SK-N-SH (cell line): ENCODE results near the gene OR10R2. TPM values are rescaled to one million over a fixed set of nuclear protein-coding genes. Genes with fewer than 3 reads are reported as not detected.

Source experiments
- CTCF ChIA-PET: fragments of 300-600, 350-600 bp; formaldehyde crosslinking; extraction: SDS; loops from one replicate; lab custom pipeline; 2021; lab: Yijun Ruan, JAX
- POLR2A ChIA-PET: fragments of 350-600 bp; sonication (Branson Sonifier 250); formaldehyde crosslinking; extraction: SDS; loops from one replicate; lab custom pipeline; 2020; ENCODE audit warnings: antibody characterized with exemption, inconsistent platforms; lab: Yijun Ruan, JAX
- DNase-seq: peaks from one replicate; pipeline ENCODE4 v3.0.0; 2012
- H2AFZ ChIP-seq: fragments of 200-600 bp; sonication (generic); 2 replicates; pipeline ENCODE4 v1.8.1; 2016; ENCODE audit warnings: antibody characterized with exemption, mild to moderate bottlenecking, low read depth
- H3F3A ChIP-seq: fragments of 200-600 bp; sonication (generic); replicated peaks from 2 replicates; pipeline ENCODE3; 2016; ENCODE audit warnings: antibody characterized with exemption, mild to moderate bottlenecking; ENCODE audit not compliant: insufficient read depth
- H3K27ac ChIP-seq, 2 experiments: fragments of 200-500 bp in 1 of 2; fragments of 200-600 bp in 1 of 2; sonication (Bioruptor generic) in 1 of 2; sonication (generic), shearing (Covaris generic) in 1 of 2; 2 replicates each; pipeline versions ENCODE4 v1.5.1 to v1.6.1; 2014 to 2016; ENCODE audit warnings: low read depth in 2 of 2, inconsistent platforms in 1 of 2, low read length in 1 of 2, mild to moderate bottlenecking in 1 of 2, mixed read lengths in 1 of 2
- H3K27me3 ChIP-seq: fragments of 200-600 bp; sonication (generic), shearing (Covaris generic); 2 replicates; pipeline ENCODE4 v1.6.1; 2016; ENCODE audit warnings: mixed run types; ENCODE audit not compliant: insufficient read depth
- H3K36me3 ChIP-seq, 2 experiments: fragments of 200-500 bp in 1 of 2; fragments of 200-600 bp in 1 of 2; sonication (Bioruptor generic) in 1 of 2; sonication (generic) in 1 of 2; replicated peaks in 1 of 2; 2 replicates each; pipeline versions ENCODE3 to v1.5.1; 2014 to 2016; ENCODE audit warnings: low read length in 1 of 2, mild to moderate bottlenecking in 1 of 2; ENCODE audit not compliant: insufficient read depth in 2 of 2, control insufficient read depth in 1 of 2
- H3K4me1 ChIP-seq, 2 experiments: fragments of 200-500 bp in 1 of 2; fragments of 200-600 bp in 1 of 2; sonication (Bioruptor generic) in 1 of 2; sonication (generic), shearing (Covaris generic) in 1 of 2; 2 replicates each; pipeline versions ENCODE4 v1.5.1 to v1.6.1; 2014 to 2016; ENCODE audit warnings: low read depth in 1 of 2, low read length in 1 of 2, mixed run types in 1 of 2; ENCODE audit not compliant: insufficient read depth in 2 of 2, control insufficient read depth in 1 of 2
- H3K4me2 ChIP-seq: fragments of 200-600 bp; sonication (generic), shearing (Covaris generic); 2 replicates; pipeline ENCODE4 v1.6.1; 2017; ENCODE audit warnings: mixed run types
- H3K4me3 ChIP-seq, 2 experiments: fragments of 200-500 bp in 1 of 2; fragments of 200-600 bp in 1 of 2; sonication (Bioruptor generic) in 1 of 2; sonication (generic), shearing (Covaris generic) in 1 of 2; 2 replicates each; pipeline versions ENCODE4 v1.5.1 to v1.8.1; 2014 to 2016; ENCODE audit warnings: low read depth in 2 of 2, inconsistent platforms in 1 of 2, low read length in 1 of 2, mild to moderate bottlenecking in 1 of 2, mixed read lengths in 1 of 2, moderate library complexity in 1 of 2
- H3K79me2 ChIP-seq: fragments of 200-600 bp; sonication (generic); 2 replicates; pipeline ENCODE4 v1.8.1; 2017; ENCODE audit warnings: mild to moderate bottlenecking; ENCODE audit not compliant: insufficient read depth
- H3K9ac ChIP-seq: fragments of 200-600 bp; sonication (generic); 2 replicates; pipeline ENCODE4 v1.6.1; 2017; ENCODE audit warnings: mixed run types
- H3K9me2 ChIP-seq: fragments of 200-600 bp; sonication (generic); 2 replicates; pipeline ENCODE4 v1.6.1; 2017; ENCODE audit warnings: mixed run types
- H3K9me3 ChIP-seq: fragments of 200-600 bp; sonication (generic); 2 replicates; pipeline ENCODE4 v1.6.1; 2017; ENCODE audit warnings: mixed run types, mild to moderate bottlenecking, moderate library complexity
- H4K20me1 ChIP-seq: fragments of 200-600 bp; sonication (generic); 2 replicates; pipeline ENCODE4 v1.6.1; 2017; ENCODE audit warnings: mild to moderate bottlenecking, mixed run types; ENCODE audit not compliant: insufficient read depth
- GATA2 ChIP-seq: sonication (generic); formaldehyde crosslinking; IDR thresholded peaks from 2 replicates; pipeline ENCODE4 v1.5.0; 2020; ENCODE audit warnings: mild to moderate bottlenecking, missing genetic modification reagents
- RAD21 ChIP-seq: IDR thresholded peaks from 2 replicates; pipeline ENCODE4 v1.6.1; 2012; ENCODE audit warnings: mild to moderate bottlenecking, low read length
- SMC3 ChIP-seq: IDR thresholded peaks from 2 replicates; pipeline ENCODE4 v1.6.1; 2012; ENCODE audit warnings: low read depth, low read length, improper control_type of control experiment
- TAF1 ChIP-seq: IDR thresholded peaks from 2 replicates; pipeline ENCODE4 v1.6.1; 2012; ENCODE audit warnings: low read depth, mild to moderate bottlenecking, low read length, moderate library complexity, borderline replicate concordance
- YY1 ChIP-seq: IDR thresholded peaks from 2 replicates; pipeline ENCODE4 v1.4.0; 2012; ENCODE audit warnings: low read depth, mild to moderate bottlenecking
- WGBS: methylation state at CpG from one replicate; pipeline ENCODE4 v1.1.6; 2017; ENCODE audit warnings: low lambda C conversion rate; 5-methylcytosine and 5-hydroxymethylcytosine counted together
- polyA plus RNA-seq, 3 experiments: library from polyadenylated mRNA; depleted of rRNA; stranded (reverse); fragments of >200 nt; gene quantifications; 2 replicates each; pipeline ENCODE4 v1.2.3, GENCODE V29; 2012
- TF ChIP-seq, protein P1 (sequence below): fragments of 200-600 bp; sonication (generic); IDR thresholded peaks from 2 replicates; pipeline ENCODE4 v1.6.1; 2017; ENCODE audit warnings: antibody characterized with exemption, mild to moderate bottlenecking, moderate library complexity

Gene OR10R2
- polyA plus RNA-seq, 1 of the 3 experiments (the other 2 are of a cell fraction): not detected

DNA sequence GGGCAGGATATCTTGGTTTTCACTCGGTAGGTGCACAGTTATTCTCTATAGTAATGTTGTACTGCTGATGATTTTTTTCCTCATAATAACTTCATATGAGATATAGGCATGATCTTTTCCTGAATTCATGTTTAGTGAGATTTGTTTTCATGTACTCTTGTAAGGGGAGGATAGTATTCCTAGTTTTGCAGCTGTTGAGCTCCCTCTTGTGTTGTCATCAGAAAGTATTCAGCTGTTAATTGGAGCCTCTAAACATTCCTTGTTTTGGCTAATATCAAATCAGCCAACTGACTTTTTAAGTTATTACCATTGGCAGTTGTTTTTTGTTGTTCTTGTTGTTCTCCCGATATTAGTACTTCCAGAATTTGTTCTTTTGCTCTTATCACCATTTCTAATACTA is 24.4 kb downstream of the OR10R2 start:
- H3K79me2 ChIP-seq: no peaks in the 10 kb centered on the region
- POLR2A ChIA-PET: no interaction called here
- no peak for TF ChIP-seq YY1
- TF ChIP-seq TAF1: no peak
- TF ChIP-seq, protein P1, sequence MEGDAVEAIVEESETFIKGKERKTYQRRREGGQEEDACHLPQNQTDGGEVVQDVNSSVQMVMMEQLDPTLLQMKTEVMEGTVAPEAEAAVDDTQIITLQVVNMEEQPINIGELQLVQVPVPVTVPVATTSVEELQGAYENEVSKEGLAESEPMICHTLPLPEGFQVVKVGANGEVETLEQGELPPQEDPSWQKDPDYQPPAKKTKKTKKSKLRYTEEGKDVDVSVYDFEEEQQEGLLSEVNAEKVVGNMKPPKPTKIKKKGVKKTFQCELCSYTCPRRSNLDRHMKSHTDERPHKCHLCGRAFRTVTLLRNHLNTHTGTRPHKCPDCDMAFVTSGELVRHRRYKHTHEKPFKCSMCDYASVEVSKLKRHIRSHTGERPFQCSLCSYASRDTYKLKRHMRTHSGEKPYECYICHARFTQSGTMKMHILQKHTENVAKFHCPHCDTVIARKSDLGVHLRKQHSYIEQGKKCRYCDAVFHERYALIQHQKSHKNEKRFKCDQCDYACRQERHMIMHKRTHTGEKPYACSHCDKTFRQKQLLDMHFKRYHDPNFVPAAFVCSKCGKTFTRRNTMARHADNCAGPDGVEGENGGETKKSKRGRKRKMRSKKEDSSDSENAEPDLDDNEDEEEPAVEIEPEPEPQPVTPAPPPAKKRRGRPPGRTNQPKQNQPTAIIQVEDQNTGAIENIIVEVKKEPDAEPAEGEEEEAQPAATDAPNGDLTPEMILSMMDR: peak; percentile 23; the same call in 1 of the 2 replicates
- TF ChIP-seq, all 33 proteins: peak for 1
- H3K9ac ChIP-seq: no peak overlapping the region
- H2AFZ ChIP-seq: no peak overlapping the region
- H3K4me3 ChIP-seq: no peak overlapping the region
- H3K4me1 ChIP-seq: no peaks in the 10 kb centered on the region
- H3K27me3 ChIP-seq: no peaks in the 10 kb centered on the region; the same call in 1 of the 2 replicates
- H3F3A ChIP-seq: no peaks in the 10 kb centered on the region
- no peak overlapping the region for H3K4me2 ChIP-seq
- CTCF ChIA-PET: no interaction called here
- H4K20me1 ChIP-seq: no peaks in the 10 kb centered on the region
- no peaks in the 10 kb centered on the region for H3K9me3 ChIP-seq
- no peak overlapping the region for H3K27ac ChIP-seq
- H3K9me2 ChIP-seq: no peaks in the 10 kb centered on the region
- WGBS: 3% methylated on average over 2 of the region's 2 CpGs
- H3K36me3 ChIP-seq: no peaks in the 10 kb centered on the region
- DNase-seq: no peak

DNA sequence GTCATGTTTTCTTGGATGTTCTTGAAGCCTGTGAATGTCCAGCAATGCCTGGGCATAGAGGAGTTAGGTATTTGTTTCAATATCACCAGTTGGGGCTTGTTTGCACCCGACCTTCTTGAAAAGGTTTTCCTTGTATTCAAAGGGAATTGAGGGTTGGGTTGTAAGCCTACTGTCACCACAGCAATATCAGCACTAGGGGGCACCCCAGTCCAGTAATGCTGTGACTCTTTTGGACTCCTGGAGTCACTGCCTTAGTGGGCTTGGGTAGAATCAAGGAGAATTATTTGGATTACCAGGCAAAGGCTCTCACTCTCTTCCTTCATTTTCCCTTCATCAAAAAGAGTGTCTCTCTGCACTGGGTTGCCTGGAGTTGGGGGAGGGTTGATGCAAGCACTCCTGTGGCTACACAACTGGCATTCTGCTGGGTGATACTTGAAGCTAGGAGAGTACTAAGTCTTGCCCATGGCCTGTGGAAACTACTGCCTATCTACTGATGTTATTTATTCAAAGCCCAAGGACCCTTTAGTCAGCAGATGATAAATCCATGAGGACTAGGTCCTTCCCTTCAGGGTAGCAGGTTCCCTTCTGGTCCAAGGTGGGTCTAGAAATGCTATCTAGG is 34.5 kb downstream of the OR10R2 start:
- H3K4me1 ChIP-seq: no peaks in the 10 kb centered on the region
- TF ChIP-seq, protein P1: peak; percentile 52
- no peak for TF ChIP-seq GATA2
- peak; percentile 28; the same call in 1 of the 2 replicates for TF ChIP-seq RAD21
- peak; percentile 29; the same call in 1 of the 2 replicates for TF ChIP-seq SMC3
- H3K36me3 ChIP-seq: no peaks in the 10 kb centered on the region
- no peak overlapping the region for H3K4me3 ChIP-seq
- POLR2A ChIA-PET: no interaction called here
- H3K9ac ChIP-seq: no peak overlapping the region
- no peak overlapping the region for H3K27ac ChIP-seq
- CTCF ChIA-PET: interaction anchor here (0.7 to 1.0 kb wide), 2 partner anchors 9 to 21 kb away, joined by 3 read pairs; no protein-coding TSS in a partner anchor
- H2AFZ ChIP-seq: no peak overlapping the region
- H3F3A ChIP-seq: no peaks in the 10 kb centered on the region
- H3K9me2 ChIP-seq: no peaks in the 10 kb centered on the region
- no peaks in the 10 kb centered on the region for H3K79me2 ChIP-seq
- no peak overlapping the region for H3K4me2 ChIP-seq
- WGBS: 0% methylated on average over 1 of the region's 1 CpG
- H4K20me1 ChIP-seq: no peaks in the 10 kb centered on the region
- no peaks in the 10 kb centered on the region; the same call in 1 of the 2 replicates for H3K27me3 ChIP-seq
- peak; percentile 1 for DNase-seq
- no peaks in the 10 kb centered on the region for H3K9me3 ChIP-seq
